GM12872 (cell line): ENCODE data around the gene THYN1.

Experiments
- TF ChIP-seq, protein P1 (sequence below): IDR thresholded peaks from 3 replicates; pipeline ENCODE4 v1.5.1; 2011; ENCODE audit warnings: low read depth, mild to moderate bottlenecking, low read length, moderate library complexity; ENCODE audit not compliant: insufficient read depth

The THYN1 gene

DNA sequence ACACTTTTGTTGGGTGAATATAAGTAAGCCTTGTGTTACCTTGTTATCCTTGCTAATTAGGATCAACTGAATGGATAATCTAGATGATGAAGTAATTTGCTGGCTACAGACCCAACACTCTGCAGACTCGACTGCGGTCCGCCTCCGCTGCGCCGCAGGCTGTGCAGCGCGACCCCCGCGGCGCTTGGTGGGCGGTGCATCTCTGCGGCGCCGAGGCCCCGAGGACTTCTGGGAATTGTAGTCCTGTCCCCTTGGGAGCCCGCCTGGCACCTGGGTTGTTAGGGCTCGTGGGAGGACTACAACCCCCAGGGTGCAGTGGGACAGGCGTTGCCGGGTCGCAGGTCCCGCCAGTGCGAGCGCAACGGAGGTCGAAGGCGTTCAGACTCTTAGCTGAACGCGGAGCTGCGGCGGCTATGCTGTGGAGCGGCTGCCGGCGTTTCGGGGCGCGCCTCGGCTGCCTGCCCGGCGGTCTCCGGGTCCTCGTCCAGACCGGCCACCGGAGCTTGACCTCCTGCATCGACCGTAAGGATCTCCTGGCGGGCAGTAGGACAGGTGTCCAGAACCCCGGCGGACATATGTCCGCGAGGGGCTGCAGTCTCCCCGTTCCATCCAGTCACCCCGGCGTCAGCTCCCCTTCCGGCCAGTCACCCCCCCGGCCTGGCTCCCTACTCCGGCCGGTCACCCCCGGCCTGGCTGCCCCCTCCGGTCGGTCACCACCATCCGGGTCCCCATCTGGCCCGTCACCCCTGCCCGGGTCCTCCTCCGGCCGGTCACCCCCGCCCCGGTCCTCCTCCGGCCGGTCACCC, at the start of gene THYN1, which contains the start of gene ACAD8:
Gene THYN1 (minus strand): TSS at position 165 of the 806 bp plus-strand sequence. CDS start 470 bp downstream, outside the sequence.
Gene ACAD8 (plus strand): TSS at position 381 of the 806 bp plus-strand sequence. CDS start 33 bp downstream, at position 414.
- TF ChIP-seq, protein P1, sequence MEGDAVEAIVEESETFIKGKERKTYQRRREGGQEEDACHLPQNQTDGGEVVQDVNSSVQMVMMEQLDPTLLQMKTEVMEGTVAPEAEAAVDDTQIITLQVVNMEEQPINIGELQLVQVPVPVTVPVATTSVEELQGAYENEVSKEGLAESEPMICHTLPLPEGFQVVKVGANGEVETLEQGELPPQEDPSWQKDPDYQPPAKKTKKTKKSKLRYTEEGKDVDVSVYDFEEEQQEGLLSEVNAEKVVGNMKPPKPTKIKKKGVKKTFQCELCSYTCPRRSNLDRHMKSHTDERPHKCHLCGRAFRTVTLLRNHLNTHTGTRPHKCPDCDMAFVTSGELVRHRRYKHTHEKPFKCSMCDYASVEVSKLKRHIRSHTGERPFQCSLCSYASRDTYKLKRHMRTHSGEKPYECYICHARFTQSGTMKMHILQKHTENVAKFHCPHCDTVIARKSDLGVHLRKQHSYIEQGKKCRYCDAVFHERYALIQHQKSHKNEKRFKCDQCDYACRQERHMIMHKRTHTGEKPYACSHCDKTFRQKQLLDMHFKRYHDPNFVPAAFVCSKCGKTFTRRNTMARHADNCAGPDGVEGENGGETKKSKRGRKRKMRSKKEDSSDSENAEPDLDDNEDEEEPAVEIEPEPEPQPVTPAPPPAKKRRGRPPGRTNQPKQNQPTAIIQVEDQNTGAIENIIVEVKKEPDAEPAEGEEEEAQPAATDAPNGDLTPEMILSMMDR, result no peak

- TF ChIP-seq, protein P1, result no peak
Observed at GRCh38 chr11:134294664-134295063, 41.5 kb upstream of the THYN1 start.

DNA sequence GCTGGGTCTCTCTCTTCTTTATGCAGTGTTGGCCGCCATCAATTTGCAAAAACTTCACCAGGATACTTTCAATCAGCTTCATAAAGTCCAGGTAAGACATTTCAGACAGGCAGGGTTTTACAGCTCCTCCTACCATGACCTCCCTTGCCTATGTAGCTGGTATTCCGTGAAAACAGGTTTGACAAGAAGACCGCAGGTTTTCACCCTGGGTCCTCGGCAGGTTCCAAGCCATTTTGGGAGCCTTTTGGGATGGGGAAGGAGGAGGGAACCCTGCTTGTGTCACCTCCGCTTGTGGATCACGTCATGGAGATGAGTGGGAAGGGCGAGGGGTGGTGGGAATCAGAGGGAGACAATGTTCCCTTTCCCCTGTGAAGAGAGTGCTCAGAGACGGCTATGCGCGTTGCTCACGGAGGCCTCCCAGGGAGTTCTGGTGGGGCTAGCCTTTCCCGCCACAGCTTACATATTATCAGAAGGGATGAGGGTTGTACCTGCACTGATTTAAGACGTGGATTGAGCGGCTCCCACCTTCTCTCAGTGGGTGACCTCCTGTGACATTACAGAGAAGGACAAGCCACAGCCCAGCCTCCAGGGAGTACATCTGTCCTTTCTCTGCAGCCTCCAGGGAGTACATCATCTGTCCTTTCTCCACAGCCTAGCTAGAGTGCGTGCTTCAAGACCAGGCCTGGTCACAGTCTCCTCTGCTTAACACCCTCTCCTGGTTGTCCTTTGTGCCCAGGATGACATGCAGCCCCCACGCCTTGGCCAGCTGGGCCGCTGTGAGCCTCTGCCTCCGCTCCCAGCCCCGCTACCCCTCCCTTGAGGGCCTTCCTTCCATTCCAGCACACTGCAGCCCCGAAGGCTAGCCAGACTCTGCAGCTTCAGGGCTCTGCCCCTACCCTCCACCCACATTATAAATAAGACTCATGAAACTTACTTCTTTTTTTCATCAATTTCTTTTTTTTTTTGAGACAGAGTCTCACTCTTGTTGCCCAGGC, 40.3 kb upstream of the THYN1 start:
- TF ChIP-seq, protein P1, result no peak

- TF ChIP-seq, protein P1, result no peak
Observed at GRCh38 chr11:134292661-134293060, 39.5 kb upstream of the THYN1 start.

DNA sequence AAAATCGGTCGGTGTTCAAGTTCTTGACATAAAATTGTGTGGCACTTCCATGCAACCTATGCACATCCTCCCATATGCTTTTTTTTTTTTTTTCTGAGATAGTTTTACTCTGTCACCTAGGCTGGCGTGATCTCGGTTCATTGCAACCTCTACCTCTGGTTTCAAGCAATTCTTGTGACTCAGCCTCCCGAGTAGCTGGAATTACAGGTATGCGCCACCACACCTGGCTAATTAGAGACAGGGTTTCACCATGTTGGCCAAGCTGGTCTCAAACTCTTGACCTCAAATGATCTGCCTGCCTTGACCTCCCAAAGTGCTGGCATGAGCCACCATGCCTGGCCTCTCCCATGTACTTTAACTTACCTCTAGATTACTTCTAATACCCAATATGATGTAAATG, 38.0 kb upstream of the THYN1 start:
- TF ChIP-seq, protein P1, result no peak

DNA sequence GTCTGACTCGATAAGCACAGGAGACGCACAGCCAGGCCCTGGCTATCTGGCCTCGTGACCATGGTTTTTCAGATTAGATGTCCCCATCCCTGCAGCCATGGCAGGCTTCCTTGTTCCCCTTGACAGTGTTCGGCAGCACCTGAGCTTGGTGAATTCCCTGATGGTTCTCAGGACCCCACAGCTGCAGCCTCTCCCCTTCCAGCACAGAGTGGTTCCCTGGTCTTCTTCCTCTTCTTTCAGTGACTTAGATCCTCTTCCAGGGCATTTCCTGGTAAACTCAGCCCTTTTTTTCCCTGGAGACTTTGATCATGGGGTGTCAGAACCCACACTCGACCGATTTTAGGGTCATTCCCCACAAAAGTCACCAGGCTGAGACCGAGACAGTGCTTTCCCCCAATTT, 37.5 kb upstream of the THYN1 start:
- TF ChIP-seq, protein P1, result no peak

GRCh38 chr11:134289789-134290188, 36.6 kb upstream of the THYN1 start:
- TF ChIP-seq, protein P1, result no peak
